Colonic mucosa (tissue), 4 donors: ENCODE measurements around the gene EIF2S3. TPM values are rescaled to one million over a fixed set of nuclear protein-coding genes. Genes with fewer than 3 reads are reported as not detected.

Experiments
- DNase-seq: peaks from one replicate; pipeline ENCODE4 v3.0.0-alpha.2; 2020
- H3K27ac ChIP-seq: fragments of 200-600 bp; one replicate; pipeline ENCODE4 v1.8.0; 2021
- H3K27me3 ChIP-seq: fragments of 200-600 bp; one replicate; pipeline ENCODE4 v1.8.0; 2021
- H3K36me3 ChIP-seq: fragments of 200-600 bp; one replicate; pipeline ENCODE4 v1.8.0; 2021
- H3K4me1 ChIP-seq: fragments of 200-600 bp; one replicate; pipeline ENCODE4 v1.8.0; 2021; ENCODE audit warnings: mild to moderate bottlenecking
- H3K4me3 ChIP-seq: fragments of 200-600 bp; one replicate; pipeline ENCODE4 v1.8.0; 2021
- H3K9ac ChIP-seq, 2 donors: one replicate each; pipeline ENCODE4 v1.7.0; 2013; ENCODE audit warnings: control low read depth in 2 of 2, low read depth in 2 of 2, low read length in 2 of 2
- H3K9me3 ChIP-seq: fragments of 200-600 bp; one replicate; pipeline ENCODE4 v1.8.0; 2021
- CTCF ChIP-seq: fragments of 200-600 bp; IDR thresholded peaks from one replicate; pipeline ENCODE4 v1.8.0; 2022; ENCODE audit warnings: antibody characterized with exemption, mild to moderate bottlenecking
- intact Hi-C: fragments of 100-400 bp; cut with DNase I; formaldehyde crosslinking; loops from one replicate; pipeline ENCODE4 v1.14.1; 2022
- total RNA-seq, 2 donors: library from RNA; stranded (reverse); fragmentation: NEBNext Ultra II Directional in 1 of 2; extraction: Animal tissue kit (Norgen Biotek cat#: 25700) in 1 of 2; gene quantifications; one replicate each; pipeline ENCODE4 v1.2.1, GENCODE V29; 2021
- donor health status: healthy.
- donor health status: DM: no; HTN: no; CAD: no.
- donor health status: DM: no; HTN: no; CAD: no.

The EIF2S3 gene
- total RNA-seq, result 100 to 1,000 TPM; 166 to 180 TPM

- peak within 1 kb of the TSS; percentile 81 to 95 for H3K9ac ChIP-seq
- intact Hi-C loops, result loop anchor here (5.0 to 10.0 kb wide), 2 partner anchors 100 to 147 kb away; partner anchors contain the start of genes APOO and CXorf58
- no peaks in the 10 kb centered on the region for H3K27me3 ChIP-seq
- peaks cover 5% of the 10 kb centered on the region for H3K4me1 ChIP-seq
- H3K36me3 ChIP-seq, result no peaks in the 10 kb centered on the region
- H3K27ac ChIP-seq, result peak within 1 kb of the TSS; percentile 75
- peak; percentile 71 for TF ChIP-seq CTCF
- peak; percentile 94 for DNase-seq
- peak within 1 kb of the TSS; percentile 96 for H3K4me3 ChIP-seq
- no peaks in the 10 kb centered on the region for H3K9me3 ChIP-seq
Measured at GRCh38 chrX:24054182-24055042, at the start of gene EIF2S3. Gene EIF2S3 (plus strand): TSS chrX:24054956. CDS start chrX:24054969, 13 bp downstream.

GRCh38 chrX:24005028-24005427 is 49.7 kb upstream of the EIF2S3 start:
- H3K27ac ChIP-seq, result no peak overlapping the region
- no peak for TF ChIP-seq CTCF
- no peaks in the 10 kb centered on the region for H3K9me3 ChIP-seq
- DNase-seq, result no peak
- H3K4me3 ChIP-seq, result no peak overlapping the region
- H3K36me3 ChIP-seq, result no peaks in the 10 kb centered on the region
- intact Hi-C loops, result no loop called here
- H3K9ac ChIP-seq, result no peak overlapping the region
- H3K27me3 ChIP-seq, result peaks cover 4% of the 10 kb centered on the region
- H3K4me1 ChIP-seq, result no peaks in the 10 kb centered on the region

- no peak overlapping the region for H3K27ac ChIP-seq
- H3K27me3 ChIP-seq, result peaks cover 4% of the 10 kb centered on the region
- TF ChIP-seq CTCF, result no peak
- DNase-seq, result no peak
- H3K9ac ChIP-seq, result no peak overlapping the region
- no peaks in the 10 kb centered on the region for H3K9me3 ChIP-seq
- H3K4me1 ChIP-seq, result no peaks in the 10 kb centered on the region
- H3K36me3 ChIP-seq, result no peaks in the 10 kb centered on the region
- intact Hi-C loops, result no loop called here
- H3K4me3 ChIP-seq, result no peak overlapping the region
Measured at GRCh38 chrX:24005867-24006266, 48.9 kb upstream of the EIF2S3 start.

GRCh38 chrX:24012266-24012665 is 42.5 kb upstream of the EIF2S3 start:
- H3K27ac ChIP-seq, result no peak overlapping the region
- H3K9ac ChIP-seq, result no peak overlapping the region
- no peaks in the 10 kb centered on the region for H3K36me3 ChIP-seq
- no peak for DNase-seq
- H3K27me3 ChIP-seq, result peaks cover 4% of the 10 kb centered on the region
- H3K9me3 ChIP-seq, result no peaks in the 10 kb centered on the region
- H3K4me3 ChIP-seq, result no peak overlapping the region
- intact Hi-C loops, result no loop called here
- no peak for TF ChIP-seq CTCF
- H3K4me1 ChIP-seq, result no peaks in the 10 kb centered on the region

- H3K4me3 ChIP-seq, result no peak overlapping the region
- DNase-seq, result no peak
- no peak overlapping the region for H3K9ac ChIP-seq
- H3K4me1 ChIP-seq, result no peaks in the 10 kb centered on the region
- H3K36me3 ChIP-seq, result no peaks in the 10 kb centered on the region
- intact Hi-C loops, result no loop called here
- TF ChIP-seq CTCF, result no peak
- no peak overlapping the region for H3K27ac ChIP-seq
- H3K9me3 ChIP-seq, result no peaks in the 10 kb centered on the region
- no peaks in the 10 kb centered on the region for H3K27me3 ChIP-seq
Measured at GRCh38 chrX:24014388-24015018, 40.3 kb upstream of the EIF2S3 start.
